ENCODE data around the gene MPG.
A peak's percentile ranks its signal among the peaks of the same experiment; 100 is the strongest.

Gene MPG

DNA sequence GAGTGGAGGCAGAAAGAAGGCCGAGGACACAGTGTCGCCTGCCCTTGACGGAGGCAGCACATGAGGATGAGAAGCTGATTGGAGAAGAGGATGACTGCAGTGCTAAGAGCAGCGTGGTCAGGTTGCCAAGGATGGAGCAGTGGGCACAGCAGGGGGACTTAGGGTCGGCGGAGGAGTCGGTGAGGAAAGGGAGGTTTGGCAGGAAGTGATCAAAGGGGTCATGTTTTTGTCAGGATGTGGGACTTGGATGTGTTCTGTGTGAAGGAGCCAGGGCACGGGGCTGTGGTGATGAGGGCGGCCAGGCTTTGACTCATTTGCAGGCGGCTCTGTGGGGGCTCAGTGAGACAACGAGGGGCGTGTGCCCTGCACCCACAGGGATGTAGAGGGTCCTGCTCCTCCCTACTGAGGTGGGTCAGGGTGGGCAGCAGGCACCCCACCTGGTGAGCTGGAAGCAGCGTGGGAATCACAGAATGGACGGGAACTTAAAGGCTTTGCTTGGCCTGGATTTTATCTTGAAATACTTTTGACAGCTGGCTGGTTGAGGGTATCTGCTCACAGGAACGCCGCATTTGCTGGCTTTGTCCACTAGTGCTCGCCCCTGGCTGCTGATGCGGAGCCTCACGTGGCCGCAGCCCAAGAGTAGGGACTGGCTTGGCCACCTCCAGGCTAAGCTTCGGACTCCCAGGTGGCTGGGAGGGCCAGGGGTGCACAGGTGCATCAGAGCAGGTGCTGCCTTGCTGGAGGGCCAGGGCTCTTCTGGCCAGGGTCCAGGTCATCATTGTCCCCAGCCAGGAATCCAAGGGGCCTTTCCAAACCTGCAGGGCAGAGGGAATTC lies 6.0 kb downstream of the MPG start:
- DNase-seq (ENCODE audit: low read depth in 2 of 2): no peak

DNA sequence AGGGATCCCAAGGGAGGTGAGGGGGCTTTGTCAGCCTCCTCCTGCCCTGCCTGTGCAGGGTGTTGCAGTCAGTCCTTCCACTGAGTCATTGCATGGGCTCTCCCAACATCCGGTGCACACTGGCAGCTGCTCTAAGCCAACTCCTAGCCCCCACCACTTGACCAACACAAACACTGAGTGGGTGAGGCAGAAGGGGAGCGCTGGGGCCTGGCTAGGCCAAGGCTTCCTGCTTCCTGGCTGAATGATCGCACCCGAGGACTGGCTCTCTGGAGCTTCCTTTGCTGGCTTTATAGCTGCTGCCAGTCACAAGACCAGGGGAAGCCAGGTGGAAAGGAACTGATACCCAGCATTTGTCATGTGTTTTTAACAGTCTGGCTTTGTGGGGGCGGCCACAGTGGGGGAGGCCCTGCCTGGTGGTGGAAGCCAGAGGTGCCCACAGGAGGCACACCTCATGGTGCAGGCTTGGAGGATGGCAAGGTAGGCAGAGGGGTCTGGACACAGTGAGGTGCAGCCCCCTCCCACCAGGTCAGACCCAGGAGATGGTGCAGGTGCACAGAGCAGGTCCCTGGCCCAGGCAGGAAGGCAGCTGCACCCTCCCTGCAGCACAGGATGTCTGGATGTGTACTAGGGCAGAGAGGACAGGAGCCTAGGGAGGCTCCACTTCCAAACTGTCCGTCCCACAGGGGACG lies 6.8 kb downstream of the MPG start:
- DNase-seq (ENCODE audit: low read depth in 2 of 2): peak; percentile 23 to 32

- DNase-seq (ENCODE audit: low read depth in 2 of 2): no peak
Observed at GRCh38 chr16:85407-85782, 7.4 kb downstream of the MPG start.

DNA sequence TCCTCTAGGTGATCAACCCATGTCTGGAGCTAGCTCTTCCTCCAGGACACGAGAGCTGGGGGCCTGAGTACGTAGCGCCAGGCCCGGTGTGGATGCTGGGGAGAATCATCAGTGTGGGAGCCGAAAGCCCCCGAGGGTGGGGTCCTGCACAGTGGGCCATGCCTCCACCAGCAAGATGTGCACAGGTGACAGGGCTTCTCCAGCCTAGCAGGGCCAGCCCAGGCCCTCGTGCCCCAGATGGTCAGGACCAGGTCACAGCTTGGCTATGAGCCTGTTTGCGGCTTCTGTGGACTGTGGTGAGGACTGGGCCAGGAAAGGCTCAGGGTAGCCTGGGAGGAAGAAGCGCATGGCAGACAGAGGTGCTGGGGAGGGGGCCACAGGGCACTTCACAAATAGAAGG lies 7.8 kb downstream of the MPG start:
- DNase-seq (ENCODE audit: low read depth in 2 of 2): no peak

- DNase-seq (ENCODE audit: low read depth in 2 of 2): no peak
Observed at GRCh38 chr16:86483-86952, 8.5 kb downstream of the MPG start.

GRCh38 chr16:88613-89012 lies 10.6 kb downstream of the MPG start:
- DNase-seq (ENCODE audit: low read depth in 2 of 2): no peak

GRCh38 chr16:89391-90302 lies 11.6 kb downstream of the MPG start:
- no peak for DNase-seq (ENCODE audit: low read depth in 2 of 2)

DNA sequence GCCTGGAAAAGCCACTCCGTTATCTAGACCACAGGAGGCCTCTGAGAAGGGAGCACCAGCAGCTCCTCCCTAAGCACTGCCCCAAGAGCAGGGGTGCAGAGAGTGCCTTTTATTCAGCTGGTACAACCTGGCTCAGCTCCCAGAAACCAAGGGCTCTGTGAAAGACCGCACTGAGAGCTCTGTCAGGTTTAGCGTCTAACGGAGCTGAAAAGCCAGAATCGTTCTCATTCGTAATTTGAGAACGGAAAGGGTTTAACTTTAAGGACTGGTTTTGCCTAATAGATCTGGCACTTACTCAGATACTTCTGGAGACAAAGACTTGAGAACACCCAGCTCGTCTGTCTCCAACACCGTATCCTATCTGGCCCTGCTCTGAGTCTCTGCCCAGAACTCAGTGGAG lies 13.5 kb downstream of the MPG start:
- DNase-seq (ENCODE audit: low read depth in 2 of 2): no peak

DNA sequence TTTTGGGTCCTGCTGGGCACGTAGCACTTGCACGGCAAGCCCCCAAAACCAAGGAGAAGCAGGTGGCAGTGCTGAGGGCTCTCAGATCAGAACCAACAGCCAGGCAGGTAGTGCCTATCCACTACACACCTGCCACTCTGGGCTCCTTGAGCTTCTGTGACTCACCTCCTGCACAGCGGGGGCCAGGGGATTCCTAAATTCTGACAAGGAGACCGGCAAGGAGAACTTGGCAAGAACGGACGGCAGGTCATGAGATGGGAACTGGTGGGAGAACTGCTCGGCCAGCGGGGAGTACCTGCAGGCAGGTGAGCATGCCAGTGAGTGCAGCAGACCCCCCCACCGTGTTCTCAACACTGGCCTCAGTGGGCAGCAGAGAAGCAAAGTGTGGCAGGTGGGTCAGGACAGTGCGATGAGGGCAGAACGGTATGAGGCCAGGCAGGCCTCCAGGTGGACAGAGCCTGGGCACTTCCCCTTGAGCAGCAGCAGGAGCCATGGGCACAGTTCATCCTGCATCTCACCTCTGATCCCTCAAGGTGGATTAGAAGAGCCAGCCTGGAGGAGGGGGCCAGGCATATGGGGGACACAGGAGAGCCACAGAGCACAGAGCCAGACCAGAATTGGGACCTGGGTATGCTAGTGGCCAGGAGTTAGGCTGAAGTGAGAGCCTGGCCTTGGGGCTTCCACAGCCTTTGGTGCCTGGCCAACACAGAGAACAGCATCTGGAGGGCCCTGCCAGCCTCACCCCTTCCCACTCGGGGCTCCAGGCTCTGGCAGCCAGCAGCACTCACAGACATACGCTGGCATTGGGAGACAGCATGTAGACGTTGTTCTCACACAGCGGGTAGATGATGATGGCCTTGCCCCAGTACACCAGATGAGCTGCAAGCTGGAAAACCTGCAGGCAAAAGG lies 14.7 kb downstream of the MPG start:
- DNase-seq (ENCODE audit: low read depth in 2 of 2): no peak

GRCh38 chr16:94918-95265 lies 16.9 kb downstream of the MPG start:
- DNase-seq (ENCODE audit: low read depth in 2 of 2): no peak

GRCh38 chr16:96935-97381 lies 18.9 kb downstream of the MPG start:
- DNase-seq (ENCODE audit: low read depth in 2 of 2): peak; percentile 80 to 82

- DNase-seq (ENCODE audit: low read depth in 2 of 2): no peak
Observed at GRCh38 chr16:97822-98221, 19.8 kb downstream of the MPG start.

DNA sequence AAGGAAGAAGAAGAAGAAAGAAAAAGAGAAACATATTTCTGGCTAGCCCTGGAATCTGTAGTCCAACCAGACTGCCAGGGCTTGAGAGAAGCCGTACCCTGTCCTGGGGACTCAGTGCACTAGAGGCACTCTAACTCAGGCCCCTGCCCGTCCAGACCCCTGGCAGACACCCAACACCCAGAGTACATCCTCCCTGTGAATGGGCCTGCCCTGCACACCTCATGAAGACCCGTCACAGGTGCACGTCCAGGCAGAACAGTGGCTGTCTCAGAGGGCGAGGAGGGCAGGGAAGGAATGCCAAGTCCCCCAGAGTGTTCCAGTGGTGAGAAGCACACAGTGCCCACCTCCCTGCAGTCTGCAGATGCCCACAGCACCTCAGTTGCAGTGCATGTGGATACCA lies 23.0 kb downstream of the MPG start:
- no peak for DNase-seq (ENCODE audit: low read depth in 2 of 2)

- no peak for DNase-seq (ENCODE audit: low read depth in 2 of 2)
Observed at GRCh38 chr16:101586-101985, 23.6 kb downstream of the MPG start.

DNA sequence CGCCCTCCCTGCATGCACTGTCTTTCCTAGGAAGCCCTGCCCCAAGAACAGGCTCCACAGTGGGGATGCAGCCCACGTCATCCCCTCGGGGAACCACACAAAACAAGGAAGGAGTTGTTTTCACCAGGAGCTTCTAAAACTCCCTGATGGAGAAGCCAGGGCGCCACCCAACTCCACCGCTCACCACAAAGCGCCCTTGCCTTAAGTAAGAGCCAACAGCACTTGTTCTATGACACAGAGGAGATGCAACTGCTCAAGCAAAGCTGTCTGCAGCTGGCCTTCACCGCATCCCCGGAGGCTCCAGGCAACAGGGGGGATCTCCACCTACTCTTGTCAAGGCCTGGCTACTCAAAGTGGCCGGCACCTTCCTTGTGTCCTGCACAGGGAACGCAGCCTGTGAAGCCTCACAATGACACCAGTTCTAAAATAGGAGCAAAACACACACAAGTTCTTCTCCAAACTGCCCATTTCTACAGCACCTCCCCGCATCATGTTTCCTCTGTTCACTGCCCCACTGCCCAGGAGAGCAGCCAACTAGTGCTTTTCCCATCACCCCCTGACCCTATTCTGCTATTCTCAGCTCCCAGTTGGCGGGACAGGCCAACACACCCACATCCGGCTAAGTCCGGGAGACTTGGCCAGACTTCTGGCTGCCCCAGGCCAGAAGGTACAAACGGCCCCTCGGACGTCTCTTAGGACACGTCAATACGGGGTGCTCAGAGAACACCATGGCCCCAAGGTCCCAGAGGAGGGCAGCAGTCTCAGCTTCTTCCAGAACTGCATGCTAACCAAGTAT lies 24.2 kb downstream of the MPG start:
- DNase-seq (ENCODE audit: low read depth in 2 of 2): no peak

GRCh38 chr16:104355-104754 lies 26.3 kb downstream of the MPG start:
- DNase-seq (ENCODE audit: low read depth in 2 of 2): no peak

DNA sequence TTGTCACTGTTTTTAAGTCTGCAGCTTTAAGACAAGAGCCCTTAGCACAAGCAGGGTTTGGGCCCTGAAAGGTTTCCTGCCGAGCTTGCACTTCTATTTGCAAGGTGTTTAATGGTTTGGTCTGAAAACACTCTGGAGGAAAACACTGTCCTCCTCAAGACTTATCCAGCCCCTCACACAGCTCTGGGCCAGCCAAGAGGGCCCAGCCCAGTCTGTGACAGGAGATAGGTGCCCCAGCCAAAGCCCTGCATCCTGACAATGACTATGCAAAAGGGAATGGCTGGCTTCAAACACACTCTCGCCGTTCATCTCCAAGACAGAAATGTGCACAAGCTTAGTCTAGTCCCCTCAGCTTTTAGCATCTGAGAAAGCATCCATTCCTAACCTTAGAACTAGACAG lies 26.9 kb downstream of the MPG start:
- no peak for DNase-seq (ENCODE audit: low read depth in 2 of 2)

- DNase-seq (ENCODE audit: low read depth in 2 of 2): no peak
Observed at GRCh38 chr16:105521-105920, 27.5 kb downstream of the MPG start.

- peak in 1 of 2 donors; percentile 28 for DNase-seq (ENCODE audit: low read depth in 2 of 2)
Observed at GRCh38 chr16:106623-107324, 28.7 kb downstream of the MPG start.

All from activated CD4-positive, alpha-beta T cell treated with anti-CD3 and anti-CD28 coated beads for 24 hours (primary cell).